Activated T-helper 17 cell treated with anti-CD3 and anti-CD28 coated beads, Interleukin-2, amount 50 U/mL, for 72 hours (primary cell): ENCODE data around the gene GNG4. TPM values are rescaled to one million over a fixed set of nuclear protein-coding genes. Genes with fewer than 3 reads are reported as not detected.
"Not testable (repeated sequence)": the region's sequence is repeated elsewhere in the genome, so short reads cannot be mapped to it uniquely, and the experiment has no call there.

Experiments used
- ATAC-seq: fragments of 150-1000 bp; cut with Tn5 transposase; replicated peaks from 2 replicates; pipeline ENCODE4 v1.10.0; 2021; ENCODE audit warnings: mild to moderate bottlenecking, moderate library complexity
- H3K27ac Mint-ChIP-seq: one replicate; pipeline ENCODE4 v1.8.0; 2022; ENCODE audit warnings: mixed read lengths
- H3K27me3 Mint-ChIP-seq: one replicate; pipeline ENCODE4 v1.8.0; 2022; ENCODE audit warnings: mixed read lengths
- H3K36me3 Mint-ChIP-seq: one replicate; pipeline ENCODE4 v1.8.0; 2022; ENCODE audit warnings: low read depth, mild to moderate bottlenecking, mixed read lengths
- H3K4me1 Mint-ChIP-seq: one replicate; pipeline ENCODE4 v1.8.0; 2022; ENCODE audit warnings: mixed read lengths
- H3K4me3 Mint-ChIP-seq: one replicate; pipeline ENCODE4 v1.8.0; 2022; ENCODE audit warnings: mild to moderate bottlenecking, mixed read lengths
- H3K9me3 Mint-ChIP-seq: one replicate; pipeline ENCODE4 v1.8.0; 2022; ENCODE audit warnings: mixed read lengths
- total RNA-seq, 2 donors: library from RNA; stranded (reverse); gene quantifications; one replicate each; pipeline ENCODE4 v1.2.3, GENCODE V29; 2022

Gene GNG4
- total RNA-seq, 2 donors from 2014 or later: 0.32 to 2.1 TPM

DNA sequence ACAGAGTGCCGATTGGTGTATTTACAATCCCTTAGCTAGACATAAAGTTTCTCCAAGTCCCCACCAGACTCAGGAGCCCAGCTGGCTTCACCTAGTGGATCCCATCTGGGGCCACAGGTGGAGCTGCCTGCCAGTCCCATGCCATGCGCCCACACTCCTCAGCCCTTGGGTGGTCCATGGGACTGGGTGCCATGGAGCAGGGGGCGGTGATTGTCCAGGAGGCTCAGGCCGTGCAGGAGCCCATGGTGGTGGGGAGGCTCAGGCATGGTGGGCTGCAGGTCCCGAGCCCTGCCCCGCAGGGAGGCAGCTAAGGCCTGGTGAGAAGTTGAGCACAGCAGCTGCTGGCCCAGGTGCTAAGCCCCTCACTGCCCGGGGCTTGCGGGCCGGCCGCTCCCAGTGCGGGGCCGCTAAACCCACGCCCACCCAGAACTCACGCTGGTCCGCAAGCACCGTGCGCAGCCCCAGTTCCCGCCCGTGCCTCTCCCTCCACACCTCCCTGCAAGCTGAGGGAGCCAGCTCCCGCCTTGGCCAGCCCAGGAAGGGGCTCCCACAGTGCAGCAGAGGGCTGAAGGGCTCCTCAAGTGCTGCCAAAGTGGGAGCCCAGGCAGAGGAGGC lies 55.2 kb downstream of the GNG4 start:
- not testable (repeated sequence) for H3K27me3 Mint-ChIP-seq, H3K36me3 Mint-ChIP-seq, ATAC-seq, H3K27ac Mint-ChIP-seq, H3K9me3 Mint-ChIP-seq, H3K4me1 Mint-ChIP-seq, H3K4me3 Mint-ChIP-seq

GRCh38 chr1:235588916-235589515 lies 60.6 kb downstream of the GNG4 start:
- no peak overlapping the region for H3K4me3 Mint-ChIP-seq
- H3K27ac Mint-ChIP-seq: peak overlapping the region; percentile 32
- peaks cover 9% of the 10 kb centered on the region for H3K9me3 Mint-ChIP-seq
- H3K27me3 Mint-ChIP-seq: peaks cover 26% of the 10 kb centered on the region
- ATAC-seq: peak; percentile 43
- H3K4me1 Mint-ChIP-seq: peaks cover 4% of the 10 kb centered on the region
- no peaks in the 10 kb centered on the region for H3K36me3 Mint-ChIP-seq

DNA sequence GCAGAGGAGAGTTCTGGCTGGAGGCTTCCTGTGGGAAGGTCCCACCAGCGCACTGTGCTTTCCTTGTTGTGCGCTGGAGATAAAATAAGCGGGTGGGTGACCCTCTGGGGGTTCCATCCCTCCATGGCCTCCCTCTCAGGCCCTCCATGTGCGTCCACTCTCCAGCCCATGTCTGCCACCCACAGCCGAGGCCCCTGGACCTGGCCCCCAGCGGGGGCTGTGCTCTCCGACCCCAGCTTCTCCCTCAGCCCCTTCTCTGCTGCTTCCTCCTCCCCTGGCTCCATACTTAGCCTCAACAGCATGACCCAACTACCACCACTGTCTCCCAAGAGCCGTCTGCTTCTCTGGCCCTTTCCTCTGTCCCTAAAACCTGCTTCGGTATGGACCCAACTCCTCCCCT lies 61.4 kb downstream of the GNG4 start:
- H3K4me1 Mint-ChIP-seq: peaks cover 4% of the 10 kb centered on the region
- no peak for ATAC-seq
- peaks cover 9% of the 10 kb centered on the region for H3K9me3 Mint-ChIP-seq
- peak overlapping the region; percentile 32 for H3K27ac Mint-ChIP-seq
- no peak overlapping the region for H3K4me3 Mint-ChIP-seq
- H3K27me3 Mint-ChIP-seq: peaks cover 26% of the 10 kb centered on the region
- no peaks in the 10 kb centered on the region for H3K36me3 Mint-ChIP-seq

DNA sequence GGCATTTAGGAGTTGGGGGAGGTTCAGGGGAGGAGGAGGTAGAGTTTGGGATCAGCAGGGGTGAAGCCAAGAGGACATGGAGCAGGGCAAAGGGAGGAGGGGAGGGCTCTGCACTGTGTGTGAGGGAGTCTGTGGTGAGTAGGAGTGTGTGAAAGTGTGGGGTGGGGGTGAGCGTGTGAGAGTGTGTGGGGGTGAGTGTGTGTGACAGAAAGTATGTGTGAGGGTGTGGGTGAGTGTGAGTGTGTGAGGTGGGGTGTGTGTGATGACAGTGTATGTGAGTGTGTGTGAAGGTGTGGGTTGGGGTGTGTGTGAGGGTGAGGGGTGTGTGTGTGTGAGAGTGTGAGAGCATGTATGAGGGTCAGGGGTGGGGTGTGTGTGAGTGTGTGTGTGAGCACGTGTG lies 62.6 kb downstream of the GNG4 start:
- ATAC-seq: no peak

DNA sequence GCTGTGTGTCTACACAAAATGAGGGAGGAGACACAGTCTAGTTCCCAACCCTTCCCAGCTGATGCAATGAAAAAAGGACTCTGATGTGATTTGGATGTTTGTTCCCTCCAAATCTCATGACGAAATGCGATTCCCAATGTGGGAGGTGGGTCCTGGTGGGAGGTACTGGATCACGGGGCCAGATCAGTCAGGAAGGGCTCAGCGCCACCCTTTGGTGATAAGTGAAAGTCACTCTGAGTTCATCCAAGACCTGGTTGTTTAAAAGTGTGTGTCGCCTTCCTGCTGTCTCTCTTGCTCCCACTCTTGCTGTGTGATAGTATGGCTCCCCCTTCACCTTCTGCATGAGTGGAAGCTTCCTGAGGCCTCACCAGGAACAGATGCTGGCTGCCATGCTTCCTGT lies 63.2 kb downstream of the GNG4 start:
- H3K4me1 Mint-ChIP-seq: peaks cover 4% of the 10 kb centered on the region
- H3K36me3 Mint-ChIP-seq: no peaks in the 10 kb centered on the region
- no peak overlapping the region for H3K4me3 Mint-ChIP-seq
- peaks cover 22% of the 10 kb centered on the region for H3K27me3 Mint-ChIP-seq
- peaks cover 9% of the 10 kb centered on the region for H3K9me3 Mint-ChIP-seq
- ATAC-seq: no peak
- no peak overlapping the region for H3K27ac Mint-ChIP-seq

More for the DNA sequence above, 62.6 kb downstream of the GNG4 start:
- peaks cover 4% of the 10 kb centered on the region for H3K4me1 Mint-ChIP-seq
- H3K9me3 Mint-ChIP-seq: peaks cover 9% of the 10 kb centered on the region
- H3K4me3 Mint-ChIP-seq: no peak overlapping the region
- H3K27ac Mint-ChIP-seq: no peak overlapping the region
- peaks cover 22% of the 10 kb centered on the region for H3K27me3 Mint-ChIP-seq
- no peaks in the 10 kb centered on the region for H3K36me3 Mint-ChIP-seq

DNA sequence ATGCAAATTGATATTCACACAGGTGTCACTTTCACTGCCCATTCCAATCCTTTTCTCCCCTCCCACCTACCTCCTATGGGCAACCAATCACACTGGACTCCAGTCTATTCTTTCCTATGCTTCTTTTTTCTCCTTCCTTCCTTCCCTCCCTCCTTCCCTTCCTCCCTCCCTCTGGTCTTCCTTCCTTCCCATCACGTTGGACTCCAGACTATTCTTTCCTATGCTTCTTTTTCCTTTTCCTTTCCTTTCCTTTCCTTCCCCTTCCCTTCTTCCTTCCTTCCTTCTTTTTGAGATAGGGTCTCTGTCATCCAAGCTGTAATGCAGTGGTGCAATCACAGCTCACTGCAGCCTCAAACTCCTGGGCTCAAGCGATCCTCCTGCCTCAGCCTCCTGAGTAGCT lies 64.6 kb downstream of the GNG4 start:
- Mint-ChIP-seq H3K36me3 (no peaks in the 10 kb centered on the region), H3K27ac (no peak overlapping the region), H3K4me1 (peaks cover 4% of the 10 kb centered on the region)

GRCh38 chr1:235583511-235584001 lies 66.0 kb downstream of the GNG4 start:
- no peak overlapping the region for H3K27ac Mint-ChIP-seq
- ATAC-seq: no peak
- no peaks in the 10 kb centered on the region for H3K36me3 Mint-ChIP-seq
- peaks cover 4% of the 10 kb centered on the region for H3K4me1 Mint-ChIP-seq
- H3K4me3 Mint-ChIP-seq: no peak overlapping the region
- peaks cover 3% of the 10 kb centered on the region for H3K9me3 Mint-ChIP-seq
- peaks cover 20% of the 10 kb centered on the region for H3K27me3 Mint-ChIP-seq

More for the DNA sequence above, 64.6 kb downstream of the GNG4 start:
- H3K4me3 Mint-ChIP-seq: no peak overlapping the region
- peaks cover 22% of the 10 kb centered on the region for H3K27me3 Mint-ChIP-seq
- peaks cover 9% of the 10 kb centered on the region for H3K9me3 Mint-ChIP-seq
- no peak for ATAC-seq

- no peak overlapping the region for H3K27ac Mint-ChIP-seq
- H3K27me3 Mint-ChIP-seq: peaks cover 18% of the 10 kb centered on the region
- H3K36me3 Mint-ChIP-seq: no peaks in the 10 kb centered on the region
- no peaks in the 10 kb centered on the region for H3K9me3 Mint-ChIP-seq
- no peak for ATAC-seq
- no peak overlapping the region for H3K4me3 Mint-ChIP-seq
- peaks cover 4% of the 10 kb centered on the region for H3K4me1 Mint-ChIP-seq
Observed at GRCh38 chr1:235582130-235582529, 67.5 kb downstream of the GNG4 start.

- Mint-ChIP-seq H3K4me1 (no peaks in the 10 kb centered on the region), H3K4me3 (no peak overlapping the region), H3K9me3 (no peaks in the 10 kb centered on the region), H3K27me3 (peaks cover 9% of the 10 kb centered on the region), H3K27ac (no peak overlapping the region), H3K36me3 (no peaks in the 10 kb centered on the region)
- no peak for ATAC-seq
Observed at GRCh38 chr1:235579891-235580290, 69.7 kb downstream of the GNG4 start.

GRCh38 chr1:235575597-235575996 lies 74.0 kb downstream of the GNG4 start:
- Mint-ChIP-seq H3K9me3 (no peaks in the 10 kb centered on the region), H3K4me3 (no peak overlapping the region), H3K27me3 (peaks cover 4% of the 10 kb centered on the region), H3K27ac (no peak overlapping the region), H3K4me1 (no peaks in the 10 kb centered on the region), H3K36me3 (no peaks in the 10 kb centered on the region)
- no peak for ATAC-seq

DNA sequence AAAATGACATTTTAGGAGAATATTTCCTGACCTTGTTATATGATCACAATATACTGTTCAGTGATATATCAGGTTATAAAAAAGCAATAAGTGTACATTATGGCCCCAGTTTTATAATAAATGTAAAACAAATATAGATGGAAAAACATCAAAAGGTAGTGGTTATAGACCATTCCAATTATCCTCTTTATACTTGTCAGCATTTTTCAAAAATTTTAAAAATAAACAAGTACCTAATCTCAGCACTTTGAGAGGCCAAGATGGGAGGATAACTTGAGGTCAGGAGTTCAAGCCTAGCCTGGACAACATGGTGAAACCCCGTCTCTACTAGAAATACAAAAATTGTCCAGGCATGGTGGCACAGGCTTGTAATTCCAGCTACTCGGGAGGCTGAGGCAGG lies 75.7 kb downstream of the GNG4 start:
- ATAC-seq: no peak
- no peaks in the 10 kb centered on the region for H3K4me1 Mint-ChIP-seq

DNA sequence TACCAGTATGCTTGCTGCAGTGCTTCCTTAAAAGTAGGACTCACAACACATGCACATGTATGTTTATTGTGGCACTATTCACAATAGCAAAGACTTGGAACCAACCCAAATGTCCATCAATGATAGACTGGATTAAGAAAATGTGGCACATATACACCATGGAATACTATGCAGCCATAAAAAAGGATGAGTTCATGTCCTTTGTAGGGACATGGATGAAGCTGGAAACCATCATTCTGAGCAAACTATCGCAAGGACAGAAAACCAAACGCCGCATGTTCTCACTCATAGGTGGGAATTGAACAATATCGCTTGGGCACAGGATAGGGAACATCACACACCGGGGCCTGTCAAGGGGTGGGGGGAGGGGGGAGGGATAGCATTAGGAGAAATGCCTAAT lies 76.6 kb downstream of the GNG4 start:
- H3K36me3 Mint-ChIP-seq, ATAC-seq, H3K4me1 Mint-ChIP-seq, H3K27me3 Mint-ChIP-seq, H3K4me3 Mint-ChIP-seq, H3K27ac Mint-ChIP-seq, H3K9me3 Mint-ChIP-seq: not testable (repeated sequence)

More for the DNA sequence above, 75.7 kb downstream of the GNG4 start:
- Mint-ChIP-seq H3K36me3 (no peaks in the 10 kb centered on the region), H3K4me3 (no peak overlapping the region), H3K27me3 (peaks cover 4% of the 10 kb centered on the region), H3K9me3 (no peaks in the 10 kb centered on the region), H3K27ac (no peak overlapping the region)

- no peak for ATAC-seq
- no peaks in the 10 kb centered on the region for H3K36me3 Mint-ChIP-seq
- no peak overlapping the region for H3K27ac Mint-ChIP-seq
- H3K4me1 Mint-ChIP-seq: no peaks in the 10 kb centered on the region
- peaks cover 4% of the 10 kb centered on the region for H3K27me3 Mint-ChIP-seq
- no peaks in the 10 kb centered on the region for H3K9me3 Mint-ChIP-seq
- no peak overlapping the region for H3K4me3 Mint-ChIP-seq
Observed at GRCh38 chr1:235571482-235571881, 78.1 kb downstream of the GNG4 start.

DNA sequence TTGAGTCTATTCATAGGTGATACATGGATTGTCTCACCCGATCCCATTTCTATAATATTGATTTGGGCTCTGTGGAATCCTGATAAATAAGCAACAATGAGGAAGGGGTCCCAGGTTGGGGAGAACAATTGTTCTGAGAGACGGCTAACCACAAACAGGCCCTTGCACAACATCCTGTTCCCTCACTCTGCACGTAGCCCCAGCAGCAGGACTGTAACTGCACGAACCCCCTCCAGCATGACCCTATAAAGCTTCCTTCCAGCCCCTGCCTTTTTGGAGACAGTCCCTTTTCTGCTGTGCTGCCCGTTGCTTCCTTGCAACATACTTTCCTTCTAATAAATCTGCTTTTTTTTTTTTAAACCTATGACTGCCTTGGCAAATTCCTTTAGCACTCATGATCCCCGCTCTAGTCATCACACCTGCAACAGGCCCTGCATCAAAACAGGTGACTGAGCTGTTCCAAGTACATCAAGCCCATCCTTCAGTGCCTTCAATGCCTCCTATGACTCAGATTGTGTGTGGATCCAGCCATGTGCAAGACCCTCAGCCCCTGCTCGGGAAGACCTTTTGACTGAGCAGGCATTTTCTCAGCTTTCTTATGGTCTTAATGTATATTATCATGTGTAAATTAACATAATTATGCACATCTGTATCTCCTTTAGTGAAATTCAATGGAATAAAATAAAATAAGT lies 81.6 kb downstream of the GNG4 start:
- Mint-ChIP-seq H3K9me3 (no peaks in the 10 kb centered on the region), H3K4me3 (peak overlapping the region; percentile 27), H3K4me1 (no peaks in the 10 kb centered on the region), H3K27me3 (no peaks in the 10 kb centered on the region), H3K36me3 (no peaks in the 10 kb centered on the region), H3K27ac (peak overlapping the region; percentile 68)
- no peak for ATAC-seq

DNA sequence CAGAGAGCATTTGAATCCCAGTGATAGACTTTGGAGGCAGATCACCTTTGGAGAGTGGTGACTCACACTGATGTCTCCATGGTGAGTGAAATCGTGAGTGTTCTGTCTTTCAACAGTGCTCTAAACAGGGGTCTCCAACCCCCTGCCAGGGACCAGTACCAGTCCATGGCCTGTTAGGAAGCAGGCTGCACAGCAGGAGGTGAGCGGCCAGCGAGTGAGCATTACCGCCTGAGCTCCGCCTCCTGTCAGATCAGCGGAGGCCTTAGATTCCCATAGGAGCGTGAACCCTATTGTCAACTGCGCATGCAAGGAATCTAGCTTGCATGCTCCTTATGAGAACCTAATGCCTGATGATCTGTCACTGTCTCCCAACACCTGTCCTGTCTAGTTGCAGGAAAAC lies 83.5 kb downstream of the GNG4 start:
- no peaks in the 10 kb centered on the region for H3K36me3 Mint-ChIP-seq
- no peaks in the 10 kb centered on the region for H3K27me3 Mint-ChIP-seq
- H3K27ac Mint-ChIP-seq: no peak overlapping the region
- ATAC-seq: no peak
- no peaks in the 10 kb centered on the region for H3K9me3 Mint-ChIP-seq
- no peaks in the 10 kb centered on the region for H3K4me1 Mint-ChIP-seq
- H3K4me3 Mint-ChIP-seq: no peak overlapping the region
